ENCODE measurements around the gene PEX16. TPM values are rescaled to one million over a fixed set of nuclear protein-coding genes. Genes with fewer than 3 reads are reported as not detected.

The PEX16 gene
- total and polyA plus RNA-seq, 9 of the 15 experiments (the other 6 are each of a cell fraction or from before 2014, with no cell fraction given), result 1.5 to 43.9 (median 14.6) TPM

DNA sequence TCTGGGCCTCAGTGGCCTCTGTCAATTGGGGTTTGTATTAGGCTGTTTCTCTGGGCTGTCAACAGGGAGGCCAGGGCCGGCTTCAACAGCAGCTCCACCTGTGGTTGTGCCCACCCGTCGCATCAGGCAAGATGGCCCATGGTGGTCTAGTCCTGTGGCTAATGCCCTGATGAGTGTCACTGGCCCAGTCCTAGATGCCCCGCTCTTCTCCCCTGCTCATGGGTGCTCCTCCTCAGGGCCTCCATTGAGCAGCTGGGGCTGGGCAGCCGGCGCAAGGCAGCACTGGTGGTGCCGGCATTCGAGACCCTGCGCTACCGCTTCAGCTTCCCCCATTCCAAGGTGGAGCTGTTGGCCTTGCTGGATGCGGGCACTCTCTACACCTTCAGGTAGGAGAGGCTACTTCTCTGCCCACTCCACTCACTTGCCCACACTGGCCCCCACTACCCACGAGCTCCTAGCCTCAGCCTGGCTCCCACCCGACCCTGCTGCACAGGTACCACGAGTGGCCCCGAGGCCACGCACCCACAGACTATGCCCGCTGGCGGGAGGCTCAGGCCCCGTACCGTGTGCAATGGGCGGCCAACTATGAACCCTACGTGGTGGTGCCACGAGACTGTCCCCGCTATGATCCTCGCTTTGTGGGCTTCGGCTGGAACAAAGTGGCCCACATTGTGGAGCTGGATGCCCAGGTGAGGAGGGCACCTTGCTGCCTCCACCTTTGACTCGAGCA is 10.2 kb upstream of the PEX16 start (continued):
- TF ChIP-seq ZNF140 (CRISPR knock-in tag; IDR thresholded peaks at IDR 0.05), result no peak
- TF ChIP-seq BRCA1 (IDR thresholded peaks at IDR 0.05), result no peak
- TF ChIP-seq BRCA1 (CRISPR knock-in tag; IDR thresholded peaks at IDR 0.05), result no peak
- TF ChIP-seq ELF1 (tag; IDR thresholded peaks at IDR 0.05), result no peak
- TF ChIP-seq, protein P1, sequence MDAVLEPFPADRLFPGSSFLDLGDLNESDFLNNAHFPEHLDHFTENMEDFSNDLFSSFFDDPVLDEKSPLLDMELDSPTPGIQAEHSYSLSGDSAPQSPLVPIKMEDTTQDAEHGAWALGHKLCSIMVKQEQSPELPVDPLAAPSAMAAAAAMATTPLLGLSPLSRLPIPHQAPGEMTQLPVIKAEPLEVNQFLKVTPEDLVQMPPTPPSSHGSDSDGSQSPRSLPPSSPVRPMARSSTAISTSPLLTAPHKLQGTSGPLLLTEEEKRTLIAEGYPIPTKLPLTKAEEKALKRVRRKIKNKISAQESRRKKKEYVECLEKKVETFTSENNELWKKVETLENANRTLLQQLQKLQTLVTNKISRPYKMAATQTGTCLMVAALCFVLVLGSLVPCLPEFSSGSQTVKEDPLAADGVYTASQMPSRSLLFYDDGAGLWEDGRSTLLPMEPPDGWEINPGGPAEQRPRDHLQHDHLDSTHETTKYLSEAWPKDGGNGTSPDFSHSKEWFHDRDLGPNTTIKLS (IDR thresholded peaks at IDR 0.05; ENCODE audit: borderline replicate concordance, low read depth), result no peak

GRCh38 chr11:45927332-45927683 is 9.6 kb upstream of the PEX16 start:
- in situ Hi-C loops (cut with MboI), result no loop called here
- H3K27ac ChIP-seq (ENCODE audit: extremely low read depth, low read depth, low read length), result no peak overlapping the region
- FAIRE-seq (no peak), DNase-seq (ENCODE audit: extremely low read depth in 1 of 4, low spot score in 3 of 4) (no peak), ATAC-seq (no peak)
- H3K4me2 ChIP-seq (ENCODE audit: insufficient read depth, low read length), result no peak overlapping the region
- H3K9me1 ChIP-seq (ENCODE audit: control insufficient read depth, insufficient read depth, low read length), result no peaks in the 10 kb centered on the region
- WGBS (ENCODE audit: insufficient coverage, low coverage, missing lambda C conversion rate), result 75% methylated on average over 15 of the region's 15 CpGs
- intact Hi-C loops (cut with micrococcal nuclease), result no loop called here
- H3K9me3 ChIP-seq (replicated peaks; ENCODE audit: control insufficient read depth, insufficient read depth, low read depth, low read length), result no peaks in the 10 kb centered on the region
- peak overlapping the region in 1 of 2 experiments; percentile 71; a peak in 2 of 4 replicates for H3K9ac ChIP-seq (ENCODE audit: insufficient read depth in 1 of 2, low read depth in 2 of 2, low read length in 2 of 2)
- ChIA-PET POLR2A (interaction anchor here (0.7 to 1.8 kb wide), 6 partner anchors 9 to 316 kb away, joined by 3 to 6 read pairs (median 4); no protein-coding TSS in a partner anchor), CTCF (ENCODE audit: low intra/inter-chr PET ratio) (no interaction called here)
- H3K4me3 ChIP-seq, result no peak overlapping the region
- H3K79me2 ChIP-seq (ENCODE audit: control insufficient read depth, insufficient read depth, low read length), result peaks cover 4% of the 10 kb centered on the region; the same call in 2 of the 3 replicates
- peaks cover 13% of the 10 kb centered on the region; the same call in 1 of the 3 replicates for H3K36me3 ChIP-seq (ENCODE audit: control insufficient read depth, insufficient read depth, low read length)
- TF ChIP-seq TCF15 (CRISPR knock-in tag; IDR thresholded peaks at IDR 0.05) (no peak), FOXK1 (CRISPR knock-in tag; IDR thresholded peaks at IDR 0.05; ENCODE audit: borderline replicate concordance) (no peak), SMAD1 (IDR thresholded peaks at IDR 0.05; ENCODE audit: low read depth, low read length, partially characterized antibody) (no peak)
- TF ChIP-seq, protein P2, sequence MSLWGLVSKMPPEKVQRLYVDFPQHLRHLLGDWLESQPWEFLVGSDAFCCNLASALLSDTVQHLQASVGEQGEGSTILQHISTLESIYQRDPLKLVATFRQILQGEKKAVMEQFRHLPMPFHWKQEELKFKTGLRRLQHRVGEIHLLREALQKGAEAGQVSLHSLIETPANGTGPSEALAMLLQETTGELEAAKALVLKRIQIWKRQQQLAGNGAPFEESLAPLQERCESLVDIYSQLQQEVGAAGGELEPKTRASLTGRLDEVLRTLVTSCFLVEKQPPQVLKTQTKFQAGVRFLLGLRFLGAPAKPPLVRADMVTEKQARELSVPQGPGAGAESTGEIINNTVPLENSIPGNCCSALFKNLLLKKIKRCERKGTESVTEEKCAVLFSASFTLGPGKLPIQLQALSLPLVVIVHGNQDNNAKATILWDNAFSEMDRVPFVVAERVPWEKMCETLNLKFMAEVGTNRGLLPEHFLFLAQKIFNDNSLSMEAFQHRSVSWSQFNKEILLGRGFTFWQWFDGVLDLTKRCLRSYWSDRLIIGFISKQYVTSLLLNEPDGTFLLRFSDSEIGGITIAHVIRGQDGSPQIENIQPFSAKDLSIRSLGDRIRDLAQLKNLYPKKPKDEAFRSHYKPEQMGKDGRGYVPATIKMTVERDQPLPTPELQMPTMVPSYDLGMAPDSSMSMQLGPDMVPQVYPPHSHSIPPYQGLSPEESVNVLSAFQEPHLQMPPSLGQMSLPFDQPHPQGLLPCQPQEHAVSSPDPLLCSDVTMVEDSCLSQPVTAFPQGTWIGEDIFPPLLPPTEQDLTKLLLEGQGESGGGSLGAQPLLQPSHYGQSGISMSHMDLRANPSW (CRISPR knock-in tag; IDR thresholded peaks at IDR 0.05), result no peak
- peaks cover 10 to 62% of the 10 kb centered on the region in 2 experiments; a peak in 4 of 5 replicates for H3K4me1 ChIP-seq (replicated peaks in 1 of 2; ENCODE audit: control insufficient read depth in 2 of 2, insufficient read depth in 2 of 2, low read length in 2 of 2)
- H4K20me1 ChIP-seq (replicated peaks; ENCODE audit: control insufficient read depth, insufficient read depth, low read length), result no peaks in the 10 kb centered on the region; the same call in none of the 2 replicates
- BruUV-seq (replicated peaks), result no TSS peak
- no peaks in the 10 kb centered on the region for H3K27me3 ChIP-seq (ENCODE audit: control insufficient read depth in 2 of 2, insufficient read depth in 2 of 2, low read length in 2 of 2)
- no peak overlapping the region for H2AFZ ChIP-seq (ENCODE audit: low read depth, low read length)

Measured in K562 (cell line).